Activated T-cell treated with anti-CD3 and anti-CD28 coated beads, Interleukin-2, amount 50 U/mL, for 72 hours (primary cell): Measurements from ENCODE around the gene LIF. TPM values are rescaled to one million over a fixed set of nuclear protein-coding genes. Genes with fewer than 3 reads are reported as not detected.
A peak's percentile ranks its signal among the peaks of the same experiment; 100 is the strongest.
"Not testable (repeated sequence)": the region's sequence is repeated elsewhere in the genome, so short reads cannot be mapped to it uniquely, and the experiment has no call there.

Source experiments
- ATAC-seq, 2 donors: fragments of 150-1000 bp; cut with Tn5 transposase; replicated peaks in 1 of 2; 2 replicates each; pipeline ENCODE4 v1.10.0; 2021; ENCODE audit warnings: moderate library complexity in 2 of 2, mild to moderate bottlenecking in 1 of 2
- DNase-seq, 2 donors: peaks; one replicate each; pipeline ENCODE4 v3.0.0; 2021 to 2022; ENCODE audit warnings: mixed read lengths in 1 of 2
- H3K27ac Mint-ChIP-seq: one replicate; pipeline ENCODE4 v1.8.0; 2022; ENCODE audit warnings: mild to moderate bottlenecking, moderate library complexity, mixed read lengths
- H3K27me3 Mint-ChIP-seq: one replicate; pipeline ENCODE4 v1.8.0; 2022; ENCODE audit warnings: low read depth, mixed read lengths
- H3K36me3 Mint-ChIP-seq, 2 donors: one replicate each; pipeline ENCODE4 v1.8.0; 2022; ENCODE audit warnings: mixed read lengths in 2 of 2, mild to moderate bottlenecking in 1 of 2; ENCODE audit not compliant: insufficient read depth in 2 of 2
- H3K4me1 Mint-ChIP-seq: one replicate; pipeline ENCODE4 v1.8.0; 2022; ENCODE audit warnings: low read depth, mixed read lengths
- H3K4me3 Mint-ChIP-seq, 2 donors: one replicate each; pipeline ENCODE4 v1.8.0; 2022; ENCODE audit warnings: mild to moderate bottlenecking in 2 of 2, mixed read lengths in 2 of 2, moderate library complexity in 2 of 2
- H3K9me3 Mint-ChIP-seq, 2 donors: one replicate each; pipeline ENCODE4 v1.8.0; 2022; ENCODE audit warnings: mixed read lengths in 2 of 2
- total RNA-seq, 2 donors: library from RNA; stranded (reverse); gene quantifications; one replicate each; pipeline ENCODE4 v1.2.3, GENCODE V29; 2022

Gene LIF
- total RNA-seq, 2 donors from 2014 or later: 67.9 to 71.3 TPM

DNA sequence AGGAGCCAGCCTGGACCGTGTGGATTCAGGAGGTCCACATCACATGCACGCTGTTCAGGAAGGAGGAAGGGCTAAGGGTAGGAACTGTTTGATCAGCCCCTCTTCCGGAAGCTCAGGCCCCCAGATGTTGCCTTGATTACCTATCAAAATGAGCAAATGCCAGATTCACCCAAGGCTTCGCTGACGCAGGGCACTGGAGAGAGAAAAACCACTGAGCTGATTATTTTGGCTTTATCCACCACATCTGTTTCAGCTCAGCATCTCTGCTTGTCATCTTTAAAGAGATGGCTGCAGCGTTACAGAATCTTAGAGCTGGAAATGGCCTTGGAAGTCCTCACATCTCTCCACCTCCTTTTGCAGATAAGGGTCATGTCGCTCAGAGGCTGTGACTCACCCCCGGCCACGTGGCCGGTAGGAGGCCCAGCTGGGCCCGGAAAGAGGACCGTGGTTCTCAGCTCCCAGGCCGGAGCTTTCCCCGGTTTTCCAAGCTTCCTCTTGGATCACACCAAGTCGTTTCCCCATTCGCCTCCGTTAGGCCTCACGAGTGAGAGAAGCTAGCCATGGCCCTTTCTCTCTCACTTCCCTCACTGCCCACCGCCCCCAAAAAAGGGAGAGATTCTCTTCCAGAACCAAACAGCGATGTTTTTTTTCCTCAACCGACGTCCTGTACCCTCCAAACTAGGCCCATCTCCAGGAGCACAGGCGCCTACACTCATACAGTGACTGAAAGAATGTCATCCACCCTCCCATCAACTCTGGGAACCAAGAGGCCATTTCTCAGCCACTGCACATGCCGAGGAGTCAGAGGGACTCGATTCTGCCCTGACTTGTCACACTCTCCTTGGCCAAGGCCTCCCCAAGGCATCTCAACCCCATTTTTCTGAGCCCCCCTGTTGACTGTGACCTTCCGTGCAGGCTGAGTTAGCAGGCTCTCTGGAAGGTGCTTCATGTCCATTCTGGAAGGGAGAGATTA lies 37.6 kb downstream of the LIF start:
- peaks cover 33% of the 10 kb centered on the region for H3K4me1 Mint-ChIP-seq
- no peak overlapping the region for H3K27ac Mint-ChIP-seq
- H3K4me3 Mint-ChIP-seq: no peak overlapping the region
- no peaks in the 10 kb centered on the region for H3K9me3 Mint-ChIP-seq
- DNase-seq (no peak), ATAC-seq (no peak)
- no peaks in the 10 kb centered on the region for H3K27me3 Mint-ChIP-seq
- no peaks in the 10 kb centered on the region for H3K36me3 Mint-ChIP-seq

DNA sequence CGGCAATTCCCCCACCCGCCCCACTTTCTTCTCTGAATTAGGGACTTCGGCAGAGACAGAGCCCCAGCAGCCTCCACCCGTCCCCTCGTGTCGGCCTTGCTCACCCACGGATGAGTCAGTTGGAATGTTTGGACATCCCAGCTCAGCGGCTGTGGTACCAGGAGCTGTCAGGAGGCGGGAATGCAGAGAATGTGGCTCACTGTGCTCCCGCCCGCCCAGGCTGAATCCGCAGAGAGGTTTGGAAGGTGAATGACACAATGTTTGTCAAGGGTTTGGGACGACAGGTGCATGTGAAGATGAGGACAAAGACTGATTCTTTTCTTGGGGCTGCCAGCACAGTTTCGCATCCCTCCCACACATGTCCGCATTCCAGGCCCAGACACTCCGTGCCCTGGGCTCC lies 39.6 kb downstream of the LIF start:
- Mint-ChIP-seq H3K9me3 (no peaks in the 10 kb centered on the region), H3K36me3 (no peaks in the 10 kb centered on the region), H3K27ac (no peak overlapping the region), H3K27me3 (no peaks in the 10 kb centered on the region), H3K4me1 (peaks cover 16% of the 10 kb centered on the region), H3K4me3 (no peak overlapping the region)
- ATAC-seq (no peak), DNase-seq (no peak)

DNA sequence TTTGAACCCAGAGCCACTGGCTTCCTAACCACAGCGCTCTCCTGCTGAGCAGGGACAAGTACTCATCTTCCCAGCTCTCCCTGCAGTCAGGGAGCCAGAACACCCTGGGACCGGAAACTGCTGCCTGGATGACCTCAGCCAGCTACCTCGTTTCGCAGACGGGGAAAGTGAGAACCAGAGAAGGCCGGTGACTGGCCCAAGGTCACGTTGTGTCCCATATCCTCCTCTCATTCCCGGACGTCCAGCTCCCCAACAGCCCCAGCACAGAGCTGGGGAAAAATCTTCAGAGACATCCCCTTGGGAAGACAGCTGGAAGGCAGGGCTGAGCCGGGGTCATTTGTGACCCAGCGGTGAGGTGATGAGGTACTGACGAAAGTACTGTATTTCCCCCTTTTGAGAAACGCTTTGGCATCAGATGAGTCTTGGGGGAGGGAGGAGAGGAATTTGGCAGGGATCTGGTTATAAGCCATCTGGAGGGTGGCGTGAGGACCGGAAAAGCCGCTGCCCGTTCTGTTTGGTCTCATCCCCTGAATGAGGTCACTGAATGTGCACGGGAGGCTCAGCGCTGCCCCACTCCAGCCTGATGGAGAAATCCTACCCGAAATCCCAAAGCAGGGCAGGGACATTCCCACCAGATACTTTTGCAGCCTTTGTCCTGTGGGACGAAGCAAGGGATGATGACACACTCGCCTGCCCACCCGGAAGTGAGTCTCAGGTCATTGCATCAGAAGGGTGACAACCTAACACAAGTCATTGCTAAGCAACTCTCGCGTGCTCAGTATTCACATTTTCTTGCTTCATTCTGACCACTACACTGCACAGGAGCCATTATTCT lies 41.1 kb downstream of the LIF start:
- H3K27ac Mint-ChIP-seq: no peak overlapping the region
- H3K4me3 Mint-ChIP-seq: no peak overlapping the region
- H3K4me1 Mint-ChIP-seq: peaks cover 11% of the 10 kb centered on the region
- H3K36me3 Mint-ChIP-seq: no peaks in the 10 kb centered on the region
- DNase-seq (no peak), ATAC-seq (no peak)
- no peaks in the 10 kb centered on the region for H3K9me3 Mint-ChIP-seq
- no peaks in the 10 kb centered on the region for H3K27me3 Mint-ChIP-seq

DNA sequence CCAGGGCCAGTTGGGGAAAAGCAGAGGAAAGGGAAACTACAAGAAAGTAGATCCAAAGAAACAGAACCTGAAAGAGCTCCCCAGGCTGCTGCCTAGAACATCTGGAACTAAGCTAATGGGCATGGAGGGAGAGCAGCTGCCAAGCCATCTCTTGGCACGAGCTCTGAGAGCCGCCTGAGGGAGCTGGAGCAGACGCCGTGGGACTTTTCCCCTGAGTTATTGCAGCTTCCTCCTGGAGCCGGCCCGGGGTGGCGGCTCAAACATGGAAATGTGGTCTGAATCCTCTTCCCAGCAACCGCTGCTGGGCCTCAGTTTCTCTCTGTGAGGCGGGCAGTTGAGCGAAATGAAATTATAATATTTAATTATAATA lies 41.8 kb downstream of the LIF start:
- ATAC-seq: no peak
- Mint-ChIP-seq H3K4me1 (peaks cover 7% of the 10 kb centered on the region), H3K9me3 (no peaks in the 10 kb centered on the region), H3K27me3 (no peaks in the 10 kb centered on the region), H3K27ac (no peak overlapping the region), H3K36me3 (no peaks in the 10 kb centered on the region), H3K4me3 (no peak overlapping the region)
- no peak for DNase-seq

DNA sequence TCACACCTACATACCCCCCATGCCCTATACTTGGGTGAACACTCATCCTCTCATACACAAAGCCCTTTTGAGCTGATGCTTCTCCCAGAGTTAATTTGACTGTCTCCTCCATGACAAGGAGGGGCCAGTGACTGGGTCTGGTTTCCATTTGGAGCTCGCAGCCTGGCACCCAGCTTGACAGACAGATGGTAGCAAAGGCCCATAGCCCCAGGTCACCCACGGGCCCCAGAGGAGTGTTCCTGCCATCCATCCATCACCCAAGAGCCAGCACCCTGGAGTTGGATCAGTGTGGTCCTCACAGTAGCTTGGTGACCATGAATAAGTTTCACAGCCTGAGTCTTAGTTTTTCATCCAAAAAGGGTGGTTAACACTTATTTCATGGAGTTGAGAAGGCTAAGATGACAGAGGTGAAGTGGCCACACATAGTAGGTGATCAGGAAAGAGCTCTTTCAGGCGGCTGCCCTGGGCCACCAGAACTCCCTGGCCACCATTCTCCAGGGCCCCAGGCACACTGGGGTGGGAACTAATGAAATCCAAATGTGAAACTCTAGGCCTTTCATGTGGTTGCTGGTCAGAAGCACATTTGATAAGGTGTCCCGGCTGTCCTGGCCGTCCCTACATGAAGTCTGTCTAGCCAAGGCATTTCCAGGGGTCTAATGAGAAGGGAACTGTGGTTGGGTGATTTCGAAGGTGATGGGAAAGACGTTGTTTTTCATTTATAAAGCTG lies 42.4 kb downstream of the LIF start:
- Mint-ChIP-seq H3K9me3 (no peaks in the 10 kb centered on the region), H3K36me3 (no peaks in the 10 kb centered on the region), H3K27me3 (no peaks in the 10 kb centered on the region), H3K4me3 (no peak overlapping the region), H3K4me1 (peaks cover 10% of the 10 kb centered on the region), H3K27ac (no peak overlapping the region)
- ATAC-seq: no peak
- DNase-seq: no peak

DNA sequence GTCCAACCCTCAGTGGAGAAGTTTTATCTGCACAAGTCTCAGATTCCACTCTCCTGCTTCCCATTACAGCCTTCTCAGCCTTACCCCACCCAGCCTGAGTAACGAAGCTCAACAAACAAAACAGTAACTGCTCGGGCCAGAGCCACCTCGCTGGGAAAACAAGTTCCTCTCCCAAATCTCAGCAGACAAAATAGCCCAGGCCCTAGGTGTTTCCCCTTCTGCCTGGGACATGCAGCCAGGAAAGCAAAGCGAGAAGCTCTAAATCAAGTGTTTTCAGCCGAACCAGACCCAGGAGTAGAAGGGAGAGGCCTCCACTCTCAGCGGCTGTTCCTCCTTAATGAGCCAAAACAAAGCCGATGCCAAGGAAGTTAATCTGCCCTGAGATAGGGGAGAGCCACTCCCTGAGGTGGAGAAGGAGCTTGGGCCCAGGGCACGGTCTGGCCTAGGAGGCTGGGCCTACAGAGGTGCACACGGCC lies 44.0 kb downstream of the LIF start:
- no peak for DNase-seq
- H3K4me1 Mint-ChIP-seq: peaks cover 20% of the 10 kb centered on the region

DNA sequence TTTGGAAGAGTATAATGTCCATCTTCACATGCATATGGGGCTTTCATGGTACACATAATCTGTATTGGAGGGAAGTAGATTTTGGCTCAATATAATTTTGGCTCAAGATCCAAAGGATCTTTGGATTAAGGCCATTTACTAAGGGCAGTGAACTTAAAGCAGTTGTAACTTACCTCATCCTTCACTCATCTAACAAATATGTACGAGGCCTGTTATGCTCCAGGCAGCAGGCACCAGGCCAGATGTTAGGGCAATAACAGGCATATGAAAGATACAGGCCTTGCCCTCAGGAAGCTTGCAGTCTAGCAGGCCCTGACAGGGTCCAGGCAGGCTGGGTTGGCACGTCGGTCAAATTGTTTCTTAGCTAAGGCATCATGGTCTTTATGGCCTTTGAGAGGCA lies 44.6 kb downstream of the LIF start:
- no peak for ATAC-seq
- Mint-ChIP-seq H3K9me3 (no peaks in the 10 kb centered on the region), H3K4me3 (no peak overlapping the region), H3K27me3 (no peaks in the 10 kb centered on the region), H3K36me3 (no peaks in the 10 kb centered on the region), H3K4me1 (peaks cover 26% of the 10 kb centered on the region), H3K27ac (no peak overlapping the region)
- DNase-seq: no peak

More for the DNA sequence above, 44.0 kb downstream of the LIF start:
- no peaks in the 10 kb centered on the region for H3K9me3 Mint-ChIP-seq
- H3K36me3 Mint-ChIP-seq: no peaks in the 10 kb centered on the region
- ATAC-seq: no peak
- no peak overlapping the region for H3K27ac Mint-ChIP-seq
- no peak overlapping the region for H3K4me3 Mint-ChIP-seq
- no peaks in the 10 kb centered on the region for H3K27me3 Mint-ChIP-seq

DNA sequence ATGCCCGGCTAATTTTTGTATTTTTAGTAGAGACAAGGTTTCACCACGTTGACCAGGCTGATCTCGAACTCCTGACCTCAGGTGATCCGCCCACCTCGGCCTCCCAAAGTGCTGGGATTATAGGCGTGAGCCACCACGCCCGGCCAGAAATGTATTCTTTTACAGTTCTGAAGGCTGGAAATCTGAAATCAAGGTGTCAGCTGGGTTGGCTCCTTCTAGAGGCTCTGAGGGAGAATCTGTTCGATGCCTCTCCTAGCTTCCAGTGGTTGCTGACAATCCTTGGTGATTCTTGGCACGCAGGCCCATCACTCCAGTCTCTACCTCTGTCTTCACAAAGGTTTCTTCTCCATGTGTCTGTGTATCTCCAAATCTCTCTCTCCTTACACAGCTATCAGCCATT lies 45.7 kb downstream of the LIF start:
- peaks cover 37% of the 10 kb centered on the region for H3K4me1 Mint-ChIP-seq
- H3K27ac Mint-ChIP-seq, H3K9me3 Mint-ChIP-seq: not testable (repeated sequence)

DNA sequence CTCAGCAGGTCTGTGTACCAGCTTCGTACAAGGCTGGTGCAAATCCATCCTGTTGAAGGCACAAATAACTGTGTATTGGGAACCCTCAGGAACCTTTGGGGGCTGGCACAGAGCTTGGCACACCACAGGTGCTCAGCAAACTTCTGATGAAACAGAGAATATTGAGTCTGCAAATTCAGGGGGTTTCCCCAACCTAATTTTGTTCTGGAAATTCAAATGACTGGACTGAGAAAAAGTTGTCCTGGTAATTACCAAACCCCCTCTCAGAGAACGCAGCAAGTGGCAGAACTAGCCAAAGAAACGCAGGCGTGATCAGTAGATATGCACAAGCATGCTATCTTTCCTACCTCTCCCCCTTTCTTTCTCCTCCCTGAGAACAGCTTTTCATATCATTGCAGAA lies 47.6 kb downstream of the LIF start:
- no peak for ATAC-seq
- H3K27ac Mint-ChIP-seq: peak overlapping the region; percentile 64

More for the DNA sequence above, 45.7 kb downstream of the LIF start:
- not testable (repeated sequence) for H3K36me3 Mint-ChIP-seq, H3K27me3 Mint-ChIP-seq, H3K4me3 Mint-ChIP-seq, DNase-seq, ATAC-seq

DNA sequence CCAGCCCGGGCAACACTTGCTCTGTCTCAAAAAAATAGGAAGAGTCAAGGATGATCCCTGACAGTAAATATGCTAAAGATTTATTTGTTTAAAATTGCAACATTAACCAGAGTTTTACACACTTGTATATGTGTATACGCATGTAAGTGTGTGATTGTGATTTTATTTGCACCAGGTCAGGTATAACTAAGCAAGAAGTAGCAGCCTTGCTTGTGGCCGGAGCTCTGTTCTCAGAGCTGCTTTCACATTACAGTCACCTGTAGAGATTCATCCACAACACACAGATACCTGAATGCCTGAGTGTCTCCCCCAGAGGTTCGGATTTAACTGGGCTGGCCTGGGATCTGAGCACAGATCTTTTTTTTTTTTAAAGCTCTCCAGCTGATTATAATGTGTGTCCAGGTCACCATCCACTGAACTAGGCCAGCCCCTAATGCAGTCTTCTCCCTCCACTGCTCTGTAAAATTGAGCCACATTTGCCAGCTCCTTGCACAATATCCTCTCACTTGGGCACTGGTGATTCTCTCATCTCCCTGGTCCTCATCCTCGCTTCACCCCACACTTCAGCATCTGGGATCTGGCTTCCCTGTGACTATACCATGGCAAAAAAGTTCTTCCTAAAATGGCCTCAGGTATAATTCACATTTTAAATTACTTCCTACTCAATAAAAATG lies 48.3 kb downstream of the LIF start:
- Mint-ChIP-seq H3K36me3 (peaks cover 0 to 1% of the 10 kb centered on the region in 2 donors), H3K27me3 (no peaks in the 10 kb centered on the region), H3K9me3 (peaks cover 0 to under 1% of the 10 kb centered on the region in 2 donors), H3K27ac (peak overlapping the region; percentile 64), H3K4me1 (peaks cover 47% of the 10 kb centered on the region), H3K4me3 (peak overlapping the region; percentile 16 to 44)
- DNase-seq (no peak), ATAC-seq (no peak)

More for the DNA sequence above, 47.6 kb downstream of the LIF start:
- peaks cover 46% of the 10 kb centered on the region for H3K4me1 Mint-ChIP-seq
- peaks cover 0 to 1% of the 10 kb centered on the region in 2 donors for H3K36me3 Mint-ChIP-seq
- DNase-seq: no peak
- H3K4me3 Mint-ChIP-seq: peak overlapping the region; percentile 16 to 44
- H3K27me3 Mint-ChIP-seq: no peaks in the 10 kb centered on the region
- H3K9me3 Mint-ChIP-seq: no peaks in the 10 kb centered on the region

DNA sequence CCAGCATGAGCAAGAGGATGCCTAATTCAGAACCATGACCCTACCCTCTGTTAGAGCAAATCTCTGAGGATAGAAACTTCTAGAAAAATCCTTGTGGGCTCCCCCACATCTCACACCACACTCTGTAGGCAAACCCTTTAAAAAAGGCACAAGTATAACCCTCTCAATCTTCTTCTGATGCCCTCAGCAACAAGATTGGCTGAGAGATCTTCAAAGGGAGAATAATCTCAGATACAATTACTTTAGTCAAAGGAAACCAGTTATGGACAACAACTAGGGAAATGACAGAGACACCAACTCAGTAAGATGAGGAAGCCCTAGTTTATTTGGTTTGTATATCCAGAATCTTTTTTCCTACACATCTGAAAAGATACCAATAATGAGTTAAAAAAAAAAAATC lies 49.2 kb downstream of the LIF start:
- Mint-ChIP-seq H3K27ac (peak overlapping the region; percentile 41), H3K4me3 (no peak overlapping the region), H3K36me3 (peaks cover 0 to 1% of the 10 kb centered on the region in 2 donors)

DNA sequence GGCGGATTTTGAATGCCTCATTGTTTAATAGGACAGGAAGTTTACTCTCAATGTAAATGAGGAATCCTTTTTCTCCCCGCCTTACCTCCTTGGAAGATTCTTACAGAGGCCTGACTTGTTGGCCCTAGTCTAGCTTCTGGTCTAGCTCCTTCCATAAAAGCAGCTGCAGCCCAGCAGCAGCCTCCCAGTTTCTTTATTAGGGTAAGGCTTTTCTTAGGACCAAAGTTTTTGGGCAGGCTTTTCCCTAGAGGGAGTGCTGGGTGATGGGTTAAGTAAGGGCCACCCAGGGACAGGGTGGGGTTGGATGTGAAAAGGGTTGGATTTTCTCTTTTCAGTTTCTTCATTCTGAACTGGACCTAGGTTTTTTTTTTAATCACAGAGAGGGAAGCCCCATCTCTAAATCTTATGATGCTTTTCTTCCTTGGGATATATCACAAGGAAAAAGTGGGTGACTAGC lies 49.7 kb downstream of the LIF start:
- no peaks in the 10 kb centered on the region for H3K27me3 Mint-ChIP-seq
- peak overlapping the region; percentile 64 for H3K27ac Mint-ChIP-seq
- H3K4me1 Mint-ChIP-seq: peaks cover 61% of the 10 kb centered on the region
- DNase-seq: no peak
- H3K9me3 Mint-ChIP-seq: peaks cover 3 to 5% of the 10 kb centered on the region in 2 donors
- ATAC-seq: no peak
- peaks cover 0 to 1% of the 10 kb centered on the region in 2 donors for H3K36me3 Mint-ChIP-seq
- peak overlapping the region; percentile 61 to 71 for H3K4me3 Mint-ChIP-seq

More for the DNA sequence above, 49.2 kb downstream of the LIF start:
- peaks cover 56% of the 10 kb centered on the region for H3K4me1 Mint-ChIP-seq
- DNase-seq (no peak), ATAC-seq (no peak)
- H3K27me3 Mint-ChIP-seq: no peaks in the 10 kb centered on the region
- peaks cover 0 to 2% of the 10 kb centered on the region in 2 donors for H3K9me3 Mint-ChIP-seq
